WTC11 (cell line): ENCODE results near the gene FIZ1.

ENCODE experiments used
- ATF3 ChIP-seq: sonication (generic); formaldehyde crosslinking; conservative IDR thresholded peaks from 2 replicates; pipeline ENCODE4 v1.8.1; 2022; ENCODE audit warnings: mild to moderate bottlenecking, missing genetic modification reagents
- ATF6 ChIP-seq: sonication (generic); formaldehyde crosslinking; IDR thresholded peaks from 2 replicates; pipeline ENCODE4 v1.8.1; 2023; ENCODE audit warnings: mild to moderate bottlenecking, missing genetic modification reagents
- CREB1 ChIP-seq: sonication (generic); formaldehyde crosslinking; IDR thresholded peaks from 2 replicates; pipeline ENCODE4 v1.8.0; 2023; ENCODE audit warnings: mild to moderate bottlenecking, missing genetic modification reagents
- ETV6 ChIP-seq: sonication (generic); formaldehyde crosslinking; IDR thresholded peaks from 2 replicates; pipeline ENCODE4 v1.8.1; 2022; ENCODE audit warnings: mild to moderate bottlenecking, missing genetic modification reagents
- FOXK1 ChIP-seq: sonication (generic); formaldehyde crosslinking; IDR thresholded peaks from 2 replicates; pipeline ENCODE4 v1.8.0; 2022; ENCODE audit warnings: mild to moderate bottlenecking, moderate library complexity, missing genetic modification reagents
- NR1H2 ChIP-seq: sonication (generic); formaldehyde crosslinking; IDR thresholded peaks from 2 replicates; pipeline ENCODE4 v1.9.0; 2021; ENCODE audit warnings: mild to moderate bottlenecking, moderate library complexity, missing genetic modification reagents
- ZNF263 ChIP-seq: sonication (generic); formaldehyde crosslinking; IDR thresholded peaks from 2 replicates; pipeline ENCODE4 v1.8.1; 2022; ENCODE audit warnings: low read depth, mild to moderate bottlenecking, moderate library complexity, missing genetic modification reagents
- TF ChIP-seq, protein P1 (sequence below): fragments of 200-600 bp; IDR thresholded peaks from 2 replicates; pipeline ENCODE4 v1.8.0; 2022; ENCODE audit warnings: antibody characterized with exemption
- TF ChIP-seq, protein P2 (sequence below): sonication (generic); formaldehyde crosslinking; IDR thresholded peaks from 2 replicates; pipeline ENCODE4 v1.8.1; 2023; ENCODE audit warnings: mild to moderate bottlenecking, missing genetic modification reagents, moderate library complexity

- TF ChIP-seq ZNF263 (CRISPR knock-in tag) (no peak), ETV6 (CRISPR knock-in tag) (no peak), ATF6 (CRISPR knock-in tag) (no peak), FOXK1 (CRISPR knock-in tag) (no peak), NR1H2 (CRISPR knock-in tag) (no peak), ATF3 (CRISPR knock-in tag) (no peak), CREB1 (CRISPR knock-in tag) (no peak)
- TF ChIP-seq, protein P1, sequence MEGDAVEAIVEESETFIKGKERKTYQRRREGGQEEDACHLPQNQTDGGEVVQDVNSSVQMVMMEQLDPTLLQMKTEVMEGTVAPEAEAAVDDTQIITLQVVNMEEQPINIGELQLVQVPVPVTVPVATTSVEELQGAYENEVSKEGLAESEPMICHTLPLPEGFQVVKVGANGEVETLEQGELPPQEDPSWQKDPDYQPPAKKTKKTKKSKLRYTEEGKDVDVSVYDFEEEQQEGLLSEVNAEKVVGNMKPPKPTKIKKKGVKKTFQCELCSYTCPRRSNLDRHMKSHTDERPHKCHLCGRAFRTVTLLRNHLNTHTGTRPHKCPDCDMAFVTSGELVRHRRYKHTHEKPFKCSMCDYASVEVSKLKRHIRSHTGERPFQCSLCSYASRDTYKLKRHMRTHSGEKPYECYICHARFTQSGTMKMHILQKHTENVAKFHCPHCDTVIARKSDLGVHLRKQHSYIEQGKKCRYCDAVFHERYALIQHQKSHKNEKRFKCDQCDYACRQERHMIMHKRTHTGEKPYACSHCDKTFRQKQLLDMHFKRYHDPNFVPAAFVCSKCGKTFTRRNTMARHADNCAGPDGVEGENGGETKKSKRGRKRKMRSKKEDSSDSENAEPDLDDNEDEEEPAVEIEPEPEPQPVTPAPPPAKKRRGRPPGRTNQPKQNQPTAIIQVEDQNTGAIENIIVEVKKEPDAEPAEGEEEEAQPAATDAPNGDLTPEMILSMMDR: no peak
- TF ChIP-seq, protein P2, sequence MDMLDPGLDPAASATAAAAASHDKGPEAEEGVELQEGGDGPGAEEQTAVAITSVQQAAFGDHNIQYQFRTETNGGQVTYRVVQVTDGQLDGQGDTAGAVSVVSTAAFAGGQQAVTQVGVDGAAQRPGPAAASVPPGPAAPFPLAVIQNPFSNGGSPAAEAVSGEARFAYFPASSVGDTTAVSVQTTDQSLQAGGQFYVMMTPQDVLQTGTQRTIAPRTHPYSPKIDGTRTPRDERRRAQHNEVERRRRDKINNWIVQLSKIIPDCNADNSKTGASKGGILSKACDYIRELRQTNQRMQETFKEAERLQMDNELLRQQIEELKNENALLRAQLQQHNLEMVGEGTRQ (CRISPR knock-in tag): no peak
Measured at GRCh38 chr19:55635334-55635717, 36.0 kb upstream of the FIZ1 start.
